SK-N-SH (cell line): ENCODE data around the gene KLHL40. TPM values are rescaled to one million over a fixed set of nuclear protein-coding genes. Genes with fewer than 3 reads are reported as not detected.

Experiments used
- CTCF ChIA-PET: fragments of 300-600, 350-600 bp; formaldehyde crosslinking; extraction: SDS; loops from one replicate; lab custom pipeline; 2021; lab: Yijun Ruan, JAX
- POLR2A ChIA-PET: fragments of 350-600 bp; sonication (Branson Sonifier 250); formaldehyde crosslinking; extraction: SDS; loops from one replicate; lab custom pipeline; 2020; ENCODE audit warnings: antibody characterized with exemption, inconsistent platforms; lab: Yijun Ruan, JAX
- DNase-seq: peaks from one replicate; pipeline ENCODE4 v3.0.0; 2012
- H2AFZ ChIP-seq: fragments of 200-600 bp; sonication (generic); 2 replicates; pipeline ENCODE4 v1.8.1; 2016; ENCODE audit warnings: antibody characterized with exemption, mild to moderate bottlenecking, low read depth
- H3F3A ChIP-seq: fragments of 200-600 bp; sonication (generic); replicated peaks from 2 replicates; pipeline ENCODE3; 2016; ENCODE audit warnings: antibody characterized with exemption, mild to moderate bottlenecking; ENCODE audit not compliant: insufficient read depth
- H3K27ac ChIP-seq, 2 experiments: fragments of 200-500 bp in 1 of 2; fragments of 200-600 bp in 1 of 2; sonication (Bioruptor generic) in 1 of 2; sonication (generic), shearing (Covaris generic) in 1 of 2; 2 replicates each; pipeline versions ENCODE4 v1.5.1 to v1.6.1; 2014 to 2016; ENCODE audit warnings: low read depth in 2 of 2, inconsistent platforms in 1 of 2, low read length in 1 of 2, mild to moderate bottlenecking in 1 of 2, mixed read lengths in 1 of 2
- H3K27me3 ChIP-seq: fragments of 200-600 bp; sonication (generic), shearing (Covaris generic); 2 replicates; pipeline ENCODE4 v1.6.1; 2016; ENCODE audit warnings: mixed run types; ENCODE audit not compliant: insufficient read depth
- H3K36me3 ChIP-seq, 2 experiments: fragments of 200-500 bp in 1 of 2; fragments of 200-600 bp in 1 of 2; sonication (Bioruptor generic) in 1 of 2; sonication (generic) in 1 of 2; replicated peaks in 1 of 2; 2 replicates each; pipeline versions ENCODE3 to v1.5.1; 2014 to 2016; ENCODE audit warnings: low read length in 1 of 2, mild to moderate bottlenecking in 1 of 2; ENCODE audit not compliant: insufficient read depth in 2 of 2, control insufficient read depth in 1 of 2
- H3K4me1 ChIP-seq, 2 experiments: fragments of 200-500 bp in 1 of 2; fragments of 200-600 bp in 1 of 2; sonication (Bioruptor generic) in 1 of 2; sonication (generic), shearing (Covaris generic) in 1 of 2; 2 replicates each; pipeline versions ENCODE4 v1.5.1 to v1.6.1; 2014 to 2016; ENCODE audit warnings: low read depth in 1 of 2, low read length in 1 of 2, mixed run types in 1 of 2; ENCODE audit not compliant: insufficient read depth in 2 of 2, control insufficient read depth in 1 of 2
- H3K4me2 ChIP-seq: fragments of 200-600 bp; sonication (generic), shearing (Covaris generic); 2 replicates; pipeline ENCODE4 v1.6.1; 2017; ENCODE audit warnings: mixed run types
- H3K4me3 ChIP-seq, 2 experiments: fragments of 200-500 bp in 1 of 2; fragments of 200-600 bp in 1 of 2; sonication (Bioruptor generic) in 1 of 2; sonication (generic), shearing (Covaris generic) in 1 of 2; 2 replicates each; pipeline versions ENCODE4 v1.5.1 to v1.8.1; 2014 to 2016; ENCODE audit warnings: low read depth in 2 of 2, inconsistent platforms in 1 of 2, low read length in 1 of 2, mild to moderate bottlenecking in 1 of 2, mixed read lengths in 1 of 2, moderate library complexity in 1 of 2
- H3K79me2 ChIP-seq: fragments of 200-600 bp; sonication (generic); 2 replicates; pipeline ENCODE4 v1.8.1; 2017; ENCODE audit warnings: mild to moderate bottlenecking; ENCODE audit not compliant: insufficient read depth
- H3K9ac ChIP-seq: fragments of 200-600 bp; sonication (generic); 2 replicates; pipeline ENCODE4 v1.6.1; 2017; ENCODE audit warnings: mixed run types
- H3K9me2 ChIP-seq: fragments of 200-600 bp; sonication (generic); 2 replicates; pipeline ENCODE4 v1.6.1; 2017; ENCODE audit warnings: mixed run types
- H3K9me3 ChIP-seq: fragments of 200-600 bp; sonication (generic); 2 replicates; pipeline ENCODE4 v1.6.1; 2017; ENCODE audit warnings: mixed run types, mild to moderate bottlenecking, moderate library complexity
- H4K20me1 ChIP-seq: fragments of 200-600 bp; sonication (generic); 2 replicates; pipeline ENCODE4 v1.6.1; 2017; ENCODE audit warnings: mild to moderate bottlenecking, mixed run types; ENCODE audit not compliant: insufficient read depth
- CHD2 ChIP-seq: fragments of 150-350 bp; IDR thresholded peaks from 2 replicates; pipeline ENCODE4 v1.6.1; 2018; ENCODE audit warnings: low read length; ENCODE audit not compliant: partially characterized antibody
- ELF1 ChIP-seq: IDR thresholded peaks from 2 replicates; pipeline ENCODE4 v1.4.0; 2012
- IRF3 ChIP-seq: fragments of 150-350 bp; IDR thresholded peaks from 2 replicates; pipeline ENCODE4 v1.6.1; 2016; ENCODE audit warnings: mild to moderate bottlenecking, low read depth, low read length
- JUND ChIP-seq: IDR thresholded peaks from 2 replicates; pipeline ENCODE4 v1.4.0; 2012
- MEF2A ChIP-seq: IDR thresholded peaks from 2 replicates; pipeline ENCODE4 v1.4.0; 2012; ENCODE audit warnings: low read depth, borderline replicate concordance
- NFIC ChIP-seq: IDR thresholded peaks from 2 replicates; pipeline ENCODE4 v1.4.0; 2012; ENCODE audit warnings: borderline replicate concordance
- PBX3 ChIP-seq: IDR thresholded peaks from 2 replicates; pipeline ENCODE4; 2012
- POLR2AphosphoS5 ChIP-seq: IDR thresholded peaks from 2 replicates; pipeline ENCODE4 v1.6.1; 2012; ENCODE audit warnings: low read depth, low read length
- RFX5 ChIP-seq: IDR thresholded peaks from 2 replicates; pipeline ENCODE4 v1.6.1; 2012; ENCODE audit warnings: mild to moderate bottlenecking, improper control_type of control experiment, low read length
- TAF1 ChIP-seq: IDR thresholded peaks from 2 replicates; pipeline ENCODE4 v1.6.1; 2012; ENCODE audit warnings: low read depth, mild to moderate bottlenecking, low read length, moderate library complexity, borderline replicate concordance
- TCF12 ChIP-seq: IDR thresholded peaks from 2 replicates; pipeline ENCODE4 v1.4.0; 2012
- TEAD4 ChIP-seq: IDR thresholded peaks from 2 replicates; pipeline ENCODE4 v1.4.0; 2012; ENCODE audit warnings: mild to moderate bottlenecking, borderline replicate concordance; ENCODE audit not compliant: insufficient read depth
- YY1 ChIP-seq: IDR thresholded peaks from 2 replicates; pipeline ENCODE4 v1.4.0; 2012; ENCODE audit warnings: low read depth, mild to moderate bottlenecking
- WGBS: methylation state at CpG from one replicate; pipeline ENCODE4 v1.1.6; 2017; ENCODE audit warnings: low lambda C conversion rate; 5-methylcytosine and 5-hydroxymethylcytosine counted together
- polyA plus RNA-seq, 3 experiments: library from polyadenylated mRNA; depleted of rRNA; stranded (reverse); fragments of >200 nt; gene quantifications; 2 replicates each; pipeline ENCODE4 v1.2.3, GENCODE V29; 2012
- TF ChIP-seq, protein P1 (sequence below): IDR thresholded peaks from 2 replicates; pipeline ENCODE4 v1.4.0; 2012; ENCODE audit warnings: low read depth, borderline replicate concordance
- TF ChIP-seq, protein P2 (sequence below): IDR thresholded peaks from 2 replicates; pipeline ENCODE4 v1.6.1; 2012; ENCODE audit warnings: mild to moderate bottlenecking, low read depth, low read length, moderate library complexity

The KLHL40 gene
- polyA plus RNA-seq, 1 of the 3 experiments (the other 2 are of a cell fraction): not detected

DNA sequence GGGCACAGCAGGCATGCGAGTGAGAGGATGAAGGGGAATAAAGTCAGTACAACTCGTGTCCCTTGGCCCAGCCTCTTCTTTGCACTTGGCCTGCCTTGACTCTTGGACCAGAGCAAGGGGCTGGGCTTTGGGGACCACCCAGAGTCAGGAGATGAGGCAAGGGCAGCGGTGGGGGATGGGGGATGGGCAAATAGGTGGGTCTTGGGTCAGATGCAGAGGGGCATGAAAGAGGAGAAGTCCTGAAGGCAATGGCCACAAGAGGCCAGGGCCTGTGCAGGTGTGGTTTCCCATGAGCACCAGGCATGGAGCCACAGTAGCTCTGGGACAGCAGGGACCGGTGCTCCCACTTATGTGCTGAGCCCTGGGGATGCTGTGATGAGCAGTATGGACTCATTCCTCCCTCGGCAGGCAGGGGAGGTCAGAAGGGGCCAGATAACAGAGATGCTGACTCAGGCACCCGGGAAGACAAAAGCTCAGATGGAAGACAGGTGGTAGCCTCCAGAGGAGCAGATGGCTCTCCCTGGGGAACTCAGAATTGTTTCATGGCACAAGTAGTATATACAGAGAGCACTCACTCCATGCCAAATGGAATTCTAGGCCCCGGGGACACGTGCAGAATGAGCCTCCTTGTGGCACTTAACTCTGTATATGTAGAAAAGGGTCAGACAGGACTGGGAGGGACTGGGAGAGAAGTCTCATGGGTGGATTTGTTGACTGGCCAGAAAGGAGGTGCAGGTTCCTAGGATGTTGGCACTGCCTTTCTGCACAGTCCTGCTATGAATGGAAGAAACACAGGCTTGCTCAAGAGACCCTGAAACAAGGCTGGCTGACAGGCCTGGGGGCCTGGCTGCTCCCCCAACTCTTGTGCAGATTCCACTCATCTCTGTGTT, 17.6 kb upstream of the KLHL40 start:
- H3K9me2 ChIP-seq: no peaks in the 10 kb centered on the region
- no peaks in the 10 kb centered on the region for H3F3A ChIP-seq
- H3K36me3 ChIP-seq: peaks cover 0 to 4% of the 10 kb centered on the region in 2 experiments
- POLR2A ChIA-PET: no interaction called here
- no peak overlapping the region for H3K4me2 ChIP-seq
- TF ChIP-seq ELF1: no peak; the same call in 1 of the 2 replicates
- 0 out of 2 replicates have a peak, but pooled peaks have one; percentile 4 for TF ChIP-seq PBX3
- 0 out of 2 replicates have a peak, but pooled peaks have one; percentile 9 for TF ChIP-seq POLR2AphosphoS5
- no peak for TF ChIP-seq MEF2A
- no peak for TF ChIP-seq RFX5
- no peaks in the 10 kb centered on the region for H3K9me3 ChIP-seq
- H3K27ac ChIP-seq: no peak overlapping the region
- H3K27me3 ChIP-seq: no peaks in the 10 kb centered on the region
- H3K79me2 ChIP-seq: no peaks in the 10 kb centered on the region
- CTCF ChIA-PET: interaction anchor here (1.0 kb wide), 1 partner anchor 119 kb away, joined by 3 read pairs; no protein-coding TSS in a partner anchor
- no peak overlapping the region for H3K4me3 ChIP-seq
- 39% methylated on average over 7 of the region's 8 CpGs for whole genome bisulfite sequencing
- no peaks in the 10 kb centered on the region for H4K20me1 ChIP-seq
- H2AFZ ChIP-seq: no peak overlapping the region
- H3K4me1 ChIP-seq: peaks cover 0 to 14% of the 10 kb centered on the region in 2 experiments; a peak in 1 of 4 replicates
- no peak overlapping the region for H3K9ac ChIP-seq
- DNase-seq: peak; percentile 32

GRCh38 chr3:42668413-42668760, 16.9 kb upstream of the KLHL40 start:
- Histone ChIP-seq H3K9ac (no peak overlapping the region), H3F3A (no peaks in the 10 kb centered on the region), H4K20me1 (no peaks in the 10 kb centered on the region), H3K27ac (no peak overlapping the region), H3K4me1 (peaks cover 0 to 14% of the 10 kb centered on the region in 2 experiments; a peak in 1 of 4 replicates), H3K9me3 (no peaks in the 10 kb centered on the region), H3K4me3 (no peak overlapping the region), H3K79me2 (no peaks in the 10 kb centered on the region), H2AFZ (no peak overlapping the region), H3K4me2 (no peak overlapping the region), H3K36me3 (no peaks in the 10 kb centered on the region), H3K27me3 (no peaks in the 10 kb centered on the region), H3K9me2 (no peaks in the 10 kb centered on the region)
- DNase-seq: no peak
- ChIA-PET POLR2A (no interaction called here), CTCF (interaction anchor here (1.0 kb wide), 1 partner anchor 120 kb away, joined by 3 read pairs; no protein-coding TSS in a partner anchor)
- WGBS: 92% methylated on average over 1 of the region's 2 CpGs
- no peak for TF ChIP-seq YY1
- TF ChIP-seq MEF2A: no peak
- no peak for TF ChIP-seq TAF1
- TF ChIP-seq, protein P1, sequence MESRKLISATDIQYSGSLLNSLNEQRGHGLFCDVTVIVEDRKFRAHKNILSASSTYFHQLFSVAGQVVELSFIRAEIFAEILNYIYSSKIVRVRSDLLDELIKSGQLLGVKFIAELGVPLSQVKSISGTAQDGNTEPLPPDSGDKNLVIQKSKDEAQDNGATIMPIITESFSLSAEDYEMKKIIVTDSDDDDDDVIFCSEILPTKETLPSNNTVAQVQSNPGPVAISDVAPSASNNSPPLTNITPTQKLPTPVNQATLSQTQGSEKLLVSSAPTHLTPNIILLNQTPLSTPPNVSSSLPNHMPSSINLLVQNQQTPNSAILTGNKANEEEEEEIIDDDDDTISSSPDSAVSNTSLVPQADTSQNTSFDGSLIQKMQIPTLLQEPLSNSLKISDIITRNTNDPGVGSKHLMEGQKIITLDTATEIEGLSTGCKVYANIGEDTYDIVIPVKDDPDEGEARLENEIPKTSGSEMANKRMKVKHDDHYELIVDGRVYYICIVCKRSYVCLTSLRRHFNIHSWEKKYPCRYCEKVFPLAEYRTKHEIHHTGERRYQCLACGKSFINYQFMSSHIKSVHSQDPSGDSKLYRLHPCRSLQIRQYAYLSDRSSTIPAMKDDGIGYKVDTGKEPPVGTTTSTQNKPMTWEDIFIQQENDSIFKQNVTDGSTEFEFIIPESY: no peak
- no peak for TF ChIP-seq NFIC
- no peak for TF ChIP-seq IRF3
- no peak for TF ChIP-seq TEAD4
- no peak for TF ChIP-seq TCF12
- TF ChIP-seq, protein P2, sequence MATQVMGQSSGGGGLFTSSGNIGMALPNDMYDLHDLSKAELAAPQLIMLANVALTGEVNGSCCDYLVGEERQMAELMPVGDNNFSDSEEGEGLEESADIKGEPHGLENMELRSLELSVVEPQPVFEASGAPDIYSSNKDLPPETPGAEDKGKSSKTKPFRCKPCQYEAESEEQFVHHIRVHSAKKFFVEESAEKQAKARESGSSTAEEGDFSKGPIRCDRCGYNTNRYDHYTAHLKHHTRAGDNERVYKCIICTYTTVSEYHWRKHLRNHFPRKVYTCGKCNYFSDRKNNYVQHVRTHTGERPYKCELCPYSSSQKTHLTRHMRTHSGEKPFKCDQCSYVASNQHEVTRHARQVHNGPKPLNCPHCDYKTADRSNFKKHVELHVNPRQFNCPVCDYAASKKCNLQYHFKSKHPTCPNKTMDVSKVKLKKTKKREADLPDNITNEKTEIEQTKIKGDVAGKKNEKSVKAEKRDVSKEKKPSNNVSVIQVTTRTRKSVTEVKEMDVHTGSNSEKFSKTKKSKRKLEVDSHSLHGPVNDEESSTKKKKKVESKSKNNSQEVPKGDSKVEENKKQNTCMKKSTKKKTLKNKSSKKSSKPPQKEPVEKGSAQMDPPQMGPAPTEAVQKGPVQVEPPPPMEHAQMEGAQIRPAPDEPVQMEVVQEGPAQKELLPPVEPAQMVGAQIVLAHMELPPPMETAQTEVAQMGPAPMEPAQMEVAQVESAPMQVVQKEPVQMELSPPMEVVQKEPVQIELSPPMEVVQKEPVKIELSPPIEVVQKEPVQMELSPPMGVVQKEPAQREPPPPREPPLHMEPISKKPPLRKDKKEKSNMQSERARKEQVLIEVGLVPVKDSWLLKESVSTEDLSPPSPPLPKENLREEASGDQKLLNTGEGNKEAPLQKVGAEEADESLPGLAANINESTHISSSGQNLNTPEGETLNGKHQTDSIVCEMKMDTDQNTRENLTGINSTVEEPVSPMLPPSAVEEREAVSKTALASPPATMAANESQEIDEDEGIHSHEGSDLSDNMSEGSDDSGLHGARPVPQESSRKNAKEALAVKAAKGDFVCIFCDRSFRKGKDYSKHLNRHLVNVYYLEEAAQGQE: no peak
- no peak for TF ChIP-seq JUND
- no peak for TF ChIP-seq ELF1
- TF ChIP-seq CHD2: no peak
